ENCODE results near the gene MGAT4A.

The MGAT4A gene

DNA sequence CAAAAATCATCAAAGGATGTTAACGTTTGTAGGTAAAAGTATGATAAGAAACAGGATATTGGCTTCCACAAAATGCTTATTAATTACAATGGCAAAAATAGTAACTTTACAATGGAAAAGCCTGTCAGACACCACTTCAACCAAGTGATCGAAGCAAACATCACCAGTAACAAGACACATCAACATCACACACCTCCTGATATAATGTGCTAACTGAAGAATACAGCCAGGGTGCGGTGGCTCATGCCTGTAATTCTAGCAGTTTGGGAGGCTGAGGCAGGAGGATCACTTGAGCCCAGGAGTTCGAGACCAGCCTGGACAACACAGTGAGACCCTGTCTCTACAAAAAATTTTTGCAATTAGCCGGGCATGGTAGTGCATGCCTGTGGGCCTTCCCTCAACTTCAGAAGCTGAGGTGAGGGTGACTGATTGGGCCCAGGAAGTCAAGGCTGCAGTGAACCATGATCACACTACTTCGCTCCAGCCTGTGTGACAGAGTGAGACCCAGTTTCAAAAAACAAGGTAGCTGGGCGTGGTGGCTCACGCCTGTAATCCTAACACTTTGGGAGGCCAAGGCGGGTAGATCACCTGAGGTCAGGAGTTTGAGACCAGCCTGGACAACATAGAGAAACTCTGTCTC is 15.0 kb downstream of the MGAT4A start:
- DNase-seq (ENCODE audit: low spot score) = no peak
- CTCF ChIA-PET = interaction anchor here (0.6 kb wide), 1 partner anchor 23 kb away, joined by 3 read pairs; no protein-coding TSS in a partner anchor
- TF ChIP-seq CTCF (conservative IDR thresholded peaks at IDR 0.05; ENCODE audit: low read depth) = no peak
- H3K27ac ChIP-seq = no peak overlapping the region
- POLR2A ChIA-PET (ENCODE audit: low non-redundant PET) = no interaction called here

DNA sequence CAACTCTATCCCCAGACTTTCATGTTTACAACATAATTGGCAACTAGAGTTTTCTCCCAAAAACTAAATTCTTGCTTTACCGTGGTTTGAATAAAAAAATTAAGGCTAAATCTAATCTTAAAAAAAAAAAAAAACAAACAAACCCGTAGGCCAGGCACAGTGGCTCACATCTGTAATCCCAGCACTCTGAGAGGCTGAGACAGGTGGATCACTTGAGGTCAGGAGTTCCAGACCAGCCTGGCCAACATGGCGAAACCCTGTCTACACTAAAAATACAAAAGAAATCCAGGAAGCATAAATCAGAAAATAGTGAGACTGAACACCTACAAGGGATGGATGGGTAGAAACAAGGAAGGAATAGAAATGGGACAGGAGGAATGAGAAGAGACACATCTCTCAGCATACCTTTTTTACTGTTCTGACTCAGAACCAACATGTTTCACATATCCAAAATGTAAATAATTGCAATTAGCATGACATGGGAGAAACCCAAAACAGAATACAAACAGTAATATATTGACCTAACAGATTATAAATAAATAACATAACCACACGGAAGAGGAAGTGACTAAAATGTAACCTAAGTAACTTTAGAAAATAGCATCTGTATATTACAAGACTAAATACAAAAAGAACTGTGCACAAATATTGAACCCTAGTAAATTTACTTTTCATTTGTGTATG is 17.5 kb downstream of the MGAT4A start:
- ChIA-PET CTCF (no interaction called here), POLR2A (ENCODE audit: low non-redundant PET) (no interaction called here)
- no peak for DNase-seq (ENCODE audit: low spot score)
- no peak overlapping the region for H3K27ac ChIP-seq
- no peak for TF ChIP-seq CTCF (conservative IDR thresholded peaks at IDR 0.05; ENCODE audit: low read depth)

- H3K27ac ChIP-seq = no peak overlapping the region
- ChIA-PET CTCF (interaction anchor here (0.7 kb wide), 2 partner anchors 50 to 63 kb away, joined by 4 read pairs; no protein-coding TSS in a partner anchor), POLR2A (ENCODE audit: low non-redundant PET) (no interaction called here)
- no peak for TF ChIP-seq CTCF (conservative IDR thresholded peaks at IDR 0.05; ENCODE audit: low read depth)
- no peak for DNase-seq (ENCODE audit: low spot score)
Observed at GRCh38 chr2:98712145-98712544, 18.8 kb downstream of the MGAT4A start.

- no peak for DNase-seq (ENCODE audit: low spot score)
- no peak for TF ChIP-seq CTCF (conservative IDR thresholded peaks at IDR 0.05; ENCODE audit: low read depth)
- CTCF ChIA-PET = no interaction called here
- H3K27ac ChIP-seq = no peak overlapping the region
- POLR2A ChIA-PET (ENCODE audit: low non-redundant PET) = no interaction called here
Observed at GRCh38 chr2:98711506-98711905, 19.4 kb downstream of the MGAT4A start.

DNA sequence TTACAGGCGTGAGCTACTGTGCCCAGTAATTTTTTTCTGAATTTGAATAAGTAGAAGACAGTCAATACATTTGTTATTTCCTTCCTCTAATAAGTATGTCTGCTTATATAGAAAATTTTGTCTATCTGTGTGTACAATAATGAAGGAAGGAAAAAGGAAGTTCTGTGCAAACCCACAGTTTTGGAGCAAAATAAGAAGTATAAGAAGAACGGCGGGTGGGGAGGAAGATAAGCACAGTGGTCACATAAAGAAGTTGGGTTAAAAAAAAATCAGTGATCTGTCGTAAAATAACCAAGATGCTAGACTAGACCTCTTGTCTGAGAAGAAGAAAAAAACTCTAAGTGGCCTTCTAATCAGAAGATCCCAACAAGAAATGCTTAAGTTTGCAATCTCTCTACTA is 20.2 kb downstream of the MGAT4A start:
- ChIA-PET CTCF (interaction anchor here (0.7 kb wide), 1 partner anchor 355 kb away, joined by 6 read pairs; no protein-coding TSS in a partner anchor), POLR2A (ENCODE audit: low non-redundant PET) (no interaction called here)
- DNase-seq (ENCODE audit: low spot score) = no peak
- TF ChIP-seq CTCF (conservative IDR thresholded peaks at IDR 0.05; ENCODE audit: low read depth) = no peak
- H3K27ac ChIP-seq = no peak overlapping the region

GRCh38 chr2:98709535-98709934 is 21.4 kb downstream of the MGAT4A start:
- CTCF ChIA-PET = no interaction called here
- no peak overlapping the region for H3K27ac ChIP-seq

More at GRCh38 chr2:98709535-98709934, 21.4 kb downstream of the MGAT4A start:
- POLR2A ChIA-PET (ENCODE audit: low non-redundant PET) = no interaction called here
- no peak for DNase-seq (ENCODE audit: low spot score)
- TF ChIP-seq CTCF (conservative IDR thresholded peaks at IDR 0.05; ENCODE audit: low read depth) = no peak
